ENCODE measurements around the gene MRM2. TPM values are rescaled to one million over a fixed set of nuclear protein-coding genes. Genes with fewer than 3 reads are reported as not detected.
A peak's percentile ranks its signal among the peaks of the same experiment; 100 is the strongest.

MRM2 gene
- total RNA-seq, result 20.7 TPM
- long read RNA-seq, transcript MRM2-201 (3 exons, 1,601 nt), result major isoform, 9 of 19 reads
- long read RNA-seq, partial matches to known transcripts, result 1 of 19 reads
- long read RNA-seq, other reads (novel, unspliced or antisense), result 6 of 19 reads

DNA sequence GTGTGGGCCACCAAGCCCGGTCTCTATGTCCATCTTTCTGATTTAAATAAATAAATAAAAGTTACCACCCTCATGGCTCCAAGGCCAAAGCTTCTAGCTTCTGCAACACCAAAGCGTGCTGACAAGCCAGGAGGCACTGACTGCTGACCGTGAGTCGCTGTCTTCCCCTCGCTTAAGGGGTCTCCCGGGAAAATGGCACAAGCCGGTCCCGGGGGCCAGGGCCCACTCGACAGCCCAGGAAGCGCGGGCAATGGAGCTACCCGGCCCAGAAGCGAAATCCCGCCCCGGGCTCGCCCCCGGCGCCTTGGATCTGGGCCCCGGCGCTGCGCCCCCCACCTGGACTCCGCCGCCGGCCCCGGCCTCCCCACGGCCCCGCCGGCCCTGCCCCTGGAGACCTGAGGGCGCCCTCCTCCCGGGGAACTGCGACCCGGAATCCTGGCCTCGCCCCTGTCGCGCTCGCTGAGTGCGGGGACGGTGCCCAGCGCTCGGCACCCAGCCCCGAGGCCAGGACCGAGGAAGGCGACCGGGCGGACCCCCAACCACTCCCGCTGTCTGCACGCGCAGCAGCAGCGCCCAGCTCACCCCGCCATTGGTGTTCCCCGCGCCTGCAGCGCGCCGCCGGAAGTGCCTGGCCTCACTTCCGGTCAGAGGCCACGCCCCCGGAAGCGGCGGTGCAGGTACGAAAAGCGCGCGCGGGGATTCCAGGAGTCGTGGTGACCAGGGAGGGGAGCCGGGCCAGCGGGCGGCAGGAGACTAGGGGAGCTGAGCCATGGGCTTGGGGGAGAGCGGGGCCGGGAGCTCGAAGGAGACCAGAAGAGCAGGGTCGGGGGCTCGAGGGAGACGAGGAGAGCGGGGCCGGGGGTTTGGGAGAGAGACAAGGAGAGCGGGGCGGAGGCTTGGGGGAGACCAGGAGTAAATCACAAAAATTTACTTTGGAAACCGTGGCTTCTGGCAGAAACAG lies at the start of gene MRM2, which contains the start of gene NUDT1:
MRM2 (minus strand) TSS at position 626 of the 961 bp plus-strand sequence; CDS start at position 590, 36 bp downstream.
NUDT1 (plus strand) TSS at position 647 of the 961 bp plus-strand sequence. CDS start 2,349 bp downstream, outside the sequence.
- DNase-seq (ENCODE audit: missing footprints) (peak; percentile 94), ATAC-seq (peak; percentile 87)
- intact Hi-C loops (cut with DNase I), result no loop called here

DNA sequence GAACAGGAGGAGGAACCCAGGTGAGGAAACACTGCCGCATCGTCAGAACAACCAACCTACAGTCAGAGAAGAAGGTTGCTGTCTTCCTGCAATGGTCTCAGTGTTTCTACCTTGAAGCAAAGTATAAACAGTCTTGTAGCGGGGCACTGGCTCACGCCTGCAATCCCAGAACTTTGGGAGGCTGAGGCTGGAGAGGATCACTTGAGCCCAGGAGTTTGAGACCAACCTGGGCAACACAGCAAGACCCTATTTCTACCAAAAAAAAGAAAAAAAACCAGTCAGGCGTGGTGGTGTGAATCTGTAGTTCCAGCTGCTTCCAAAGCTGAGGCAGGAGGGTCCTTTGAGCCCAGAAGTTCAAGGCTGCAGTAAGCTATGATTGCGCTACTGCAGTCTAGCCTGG lies 48.9 kb upstream of the MRM2 start:
- intact Hi-C loops (cut with DNase I), result no loop called here
- no peak for DNase-seq (ENCODE audit: missing footprints)
- ATAC-seq, result no peak

DNA sequence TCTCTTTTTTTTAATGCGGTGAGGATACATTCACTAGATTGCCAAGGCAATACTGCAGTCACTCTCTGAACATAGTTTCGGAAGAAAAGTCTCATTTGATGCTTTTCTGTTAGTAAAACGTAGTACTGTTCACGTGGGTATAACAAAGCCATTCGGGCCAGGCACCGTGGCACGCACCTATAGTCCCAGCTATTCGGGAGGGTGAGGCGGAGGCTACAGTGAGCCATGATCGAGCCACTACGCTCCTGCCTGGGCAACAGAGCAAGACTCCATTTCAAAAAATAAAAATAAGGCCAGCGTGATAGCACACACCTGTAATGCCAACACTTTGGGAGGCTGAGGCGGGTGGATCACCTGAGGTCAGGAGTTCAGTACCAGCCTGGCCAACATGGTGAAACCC lies 47.6 kb upstream of the MRM2 start:
- intact Hi-C loops (cut with DNase I), result no loop called here
- DNase-seq (ENCODE audit: missing footprints) (no peak), ATAC-seq (no peak)

DNA sequence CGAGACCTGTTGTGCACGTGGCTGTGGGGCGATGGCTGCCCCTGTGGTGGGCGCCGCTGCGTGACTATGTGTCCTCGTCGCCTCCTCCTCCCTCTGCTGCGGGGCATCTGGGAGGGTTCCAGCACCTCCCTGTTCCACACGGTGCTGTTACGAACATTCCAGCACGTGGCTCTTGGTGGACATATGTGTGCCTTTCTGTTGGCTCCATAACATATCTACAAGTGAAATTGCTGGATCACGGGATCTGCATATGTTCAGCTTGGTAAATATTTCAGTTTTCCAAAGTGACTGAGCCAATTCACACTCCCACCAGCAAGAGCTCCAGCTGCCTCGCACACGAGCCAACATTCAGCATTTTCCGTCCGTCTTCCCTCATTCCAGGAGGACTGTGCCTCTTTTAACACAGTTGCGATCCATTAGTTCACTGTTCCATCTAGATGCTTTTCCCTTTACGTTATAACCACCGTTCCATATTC lies 47.1 kb upstream of the MRM2 start:
- intact Hi-C loops (cut with DNase I), result no loop called here
- ATAC-seq (no peak), DNase-seq (ENCODE audit: missing footprints) (no peak)

DNA sequence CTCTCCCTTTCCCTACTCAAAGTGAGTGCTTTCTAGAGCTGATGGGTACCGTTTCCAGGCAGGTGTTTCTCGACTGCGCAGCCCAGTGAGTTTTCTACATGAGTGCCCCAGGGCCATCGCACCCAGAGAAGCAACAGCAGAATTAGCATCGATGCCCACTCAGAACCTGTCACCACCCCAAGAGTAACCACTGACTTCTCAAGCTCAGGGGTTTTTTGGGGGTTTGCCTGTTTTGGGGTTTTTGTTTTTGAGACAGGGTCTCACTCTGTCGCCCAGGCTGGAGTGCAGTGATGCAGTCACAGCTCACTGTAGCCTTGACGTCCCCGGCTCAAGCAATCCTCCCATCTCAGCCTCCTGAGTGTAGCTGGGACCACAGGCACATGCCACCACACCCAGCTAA lies 46.5 kb upstream of the MRM2 start:
- intact Hi-C loops (cut with DNase I), result no loop called here
- ATAC-seq, result no peak

DNA sequence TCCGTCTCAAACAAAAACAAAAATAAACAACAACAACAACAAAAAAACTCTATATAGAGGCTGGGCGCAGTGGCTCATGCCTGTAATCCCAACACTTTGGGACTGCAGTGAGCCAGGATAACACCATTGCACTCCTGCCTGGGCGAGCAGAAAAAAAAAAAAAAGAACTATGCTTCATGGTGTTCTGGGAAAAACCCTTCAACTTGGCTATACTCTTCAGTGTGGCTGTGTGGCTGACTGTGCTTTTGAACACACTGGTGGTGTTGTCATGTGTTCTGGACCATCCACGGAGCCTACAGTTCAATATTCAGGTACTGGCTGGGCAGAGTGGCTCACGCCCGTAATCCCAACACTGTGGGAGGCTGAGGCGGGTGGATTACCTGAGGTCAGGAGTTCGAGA lies 45.7 kb upstream of the MRM2 start:
- ATAC-seq, result no peak
- DNase-seq (ENCODE audit: missing footprints), result no peak
- intact Hi-C loops (cut with DNase I), result no loop called here

More for the DNA sequence above, 46.5 kb upstream of the MRM2 start:
- DNase-seq (ENCODE audit: missing footprints), result no peak

DNA sequence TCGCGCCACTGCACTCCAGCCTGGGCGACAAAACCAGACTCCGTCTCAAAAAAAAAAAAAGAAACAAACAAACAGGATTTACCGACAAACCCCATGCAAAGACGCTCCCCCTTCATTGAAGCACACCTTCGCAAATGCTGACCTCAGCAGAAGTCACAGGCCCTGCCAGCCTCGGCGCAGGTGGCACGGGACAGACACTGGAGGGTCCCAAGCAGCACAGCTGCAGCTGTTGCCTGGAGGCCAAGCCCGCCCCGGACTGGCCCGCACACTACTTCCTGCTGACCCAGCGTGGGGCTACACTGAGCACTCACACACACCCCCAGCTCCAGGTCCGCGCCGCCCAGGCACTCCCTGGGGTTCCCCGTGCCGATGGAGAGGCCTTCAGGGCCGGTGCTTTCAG lies 41.1 kb upstream of the MRM2 start:
- DNase-seq (ENCODE audit: missing footprints), result no peak
- ATAC-seq, result no peak
- intact Hi-C loops (cut with DNase I), result no loop called here

DNA sequence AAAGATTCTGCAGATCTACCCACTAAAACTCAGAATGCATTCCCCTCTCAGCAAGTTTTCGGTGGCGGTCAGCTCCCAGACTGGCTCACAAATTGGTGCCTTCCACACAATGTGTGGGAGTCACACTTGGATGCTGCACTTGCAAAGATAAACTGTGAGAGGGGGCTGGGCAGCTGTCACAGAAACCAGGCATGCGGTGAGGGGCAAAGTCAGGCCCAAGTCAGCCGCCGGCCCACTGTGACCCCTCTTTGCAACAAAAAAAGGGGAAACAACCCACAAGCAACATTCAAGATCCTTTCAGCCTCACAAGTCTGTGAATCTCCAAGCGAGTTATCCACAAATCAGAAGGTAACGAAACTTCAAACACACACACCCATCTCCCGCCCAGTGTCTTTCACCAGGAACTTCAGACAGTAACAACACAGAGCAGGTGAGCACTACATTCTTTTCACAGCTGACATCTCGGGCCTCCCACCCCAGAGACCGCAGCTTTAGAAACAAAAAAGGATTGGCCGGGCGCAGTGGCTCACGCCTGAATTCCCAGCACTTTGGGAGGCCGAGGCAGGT lies 40.3 kb upstream of the MRM2 start:
- intact Hi-C loops (cut with DNase I), result no loop called here
- DNase-seq (ENCODE audit: missing footprints) (no peak), ATAC-seq (no peak)

DNA sequence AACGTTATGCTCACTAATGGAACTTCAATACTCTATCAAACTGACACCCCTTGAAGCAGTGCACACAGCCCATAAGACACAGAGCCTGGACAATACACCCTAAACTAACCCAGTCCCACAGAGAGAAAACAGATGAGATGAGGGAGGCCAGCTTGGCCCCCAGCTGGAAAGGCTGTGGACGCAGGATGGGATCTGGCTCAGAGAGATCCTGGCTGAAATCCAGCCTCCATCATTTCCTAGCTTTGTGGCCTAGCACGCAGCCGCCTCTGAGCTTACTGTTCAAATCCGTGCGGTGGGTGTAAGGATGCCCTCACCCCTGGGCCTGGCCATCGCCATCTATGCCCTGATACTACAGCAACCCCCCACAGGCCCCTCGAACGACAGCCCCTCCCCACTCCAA lies 39.5 kb upstream of the MRM2 start:
- DNase-seq (ENCODE audit: missing footprints), result no peak
- intact Hi-C loops (cut with DNase I), result no loop called here
- peak; percentile 60 for ATAC-seq

DNA sequence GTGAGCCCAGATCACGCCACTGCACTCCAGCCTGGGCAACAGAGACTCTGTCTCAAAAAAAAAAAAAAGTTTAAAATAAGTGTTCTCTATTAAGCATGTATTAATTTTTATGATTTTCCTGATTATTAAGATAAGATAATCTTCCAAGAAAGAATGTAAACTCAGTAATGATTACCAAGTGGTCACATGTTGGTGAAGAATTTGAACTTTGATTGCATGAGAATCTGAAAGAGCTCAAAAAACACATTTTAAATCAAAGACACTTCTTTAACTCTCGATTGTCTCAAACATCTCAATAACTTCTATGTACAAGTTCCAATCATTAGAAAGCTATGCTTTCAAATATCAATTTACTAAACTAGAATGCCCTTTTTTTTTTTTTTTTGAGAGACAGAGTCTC lies 38.4 kb upstream of the MRM2 start:
- no peak for DNase-seq (ENCODE audit: missing footprints)
- ATAC-seq, result no peak
- intact Hi-C loops (cut with DNase I), result no loop called here

DNA sequence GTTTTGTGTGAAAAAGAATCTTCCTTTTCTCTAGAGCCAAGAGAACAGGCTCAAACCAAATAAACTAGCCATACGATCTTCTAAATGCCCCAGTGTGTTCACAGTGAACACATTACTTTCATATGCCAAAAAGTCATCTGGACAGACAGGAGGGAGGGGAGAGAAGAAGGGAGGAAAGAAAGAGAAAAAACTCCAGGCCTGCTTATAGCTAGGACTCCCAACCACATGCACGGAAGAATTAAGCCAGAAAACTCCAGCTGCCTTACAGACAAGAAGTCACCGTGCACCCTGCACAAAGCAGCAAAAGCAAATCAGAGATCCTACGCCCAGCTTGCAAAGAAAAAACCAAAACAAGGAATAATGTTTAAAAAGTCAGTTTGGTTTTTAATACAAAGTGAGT lies 37.9 kb upstream of the MRM2 start:
- intact Hi-C loops (cut with DNase I), result no loop called here
- no peak for DNase-seq (ENCODE audit: missing footprints)

DNA sequence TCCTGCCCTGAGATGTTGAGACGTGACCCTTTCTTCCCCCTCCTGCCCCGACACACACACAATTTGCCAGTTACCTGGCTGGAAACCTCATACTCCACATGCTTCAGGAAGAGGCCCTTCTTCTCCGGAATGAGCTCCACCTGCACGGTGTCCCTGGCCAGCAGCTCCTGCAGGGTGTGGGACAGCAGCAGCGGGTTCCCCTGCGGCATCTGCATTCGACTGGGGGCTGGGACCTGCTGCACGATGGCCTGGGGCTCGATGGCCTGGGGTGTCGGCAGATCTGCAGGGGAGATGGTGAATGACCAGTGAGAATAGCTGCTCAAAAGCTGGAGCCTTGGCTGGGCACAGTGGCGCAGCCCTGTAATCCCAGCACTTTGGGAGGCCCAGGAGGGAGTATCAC lies 36.0 kb upstream of the MRM2 start:
- DNase-seq (ENCODE audit: missing footprints), result no peak
- intact Hi-C loops (cut with DNase I), result no loop called here
- ATAC-seq, result no peak

More for the DNA sequence above, 37.9 kb upstream of the MRM2 start:
- ATAC-seq, result no peak

DNA sequence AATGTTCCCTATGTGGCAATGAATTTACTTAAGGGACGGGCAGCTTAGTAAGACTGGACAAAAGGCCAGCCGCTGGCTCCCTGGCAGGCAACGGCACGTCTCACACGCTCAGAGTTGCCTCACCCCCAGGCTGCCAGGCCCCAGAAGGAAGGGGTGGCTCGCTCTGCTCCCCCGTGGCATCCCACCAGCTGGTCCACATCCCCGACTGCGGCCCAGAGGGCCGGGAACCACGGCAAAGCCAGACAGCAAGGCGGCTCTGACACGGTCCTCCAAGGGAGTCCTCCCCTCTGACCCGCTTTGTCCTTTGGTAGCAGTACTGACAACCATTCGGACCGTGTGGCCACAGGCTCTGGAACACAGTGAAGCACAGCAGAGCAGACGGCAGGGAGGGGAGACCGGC lies 34.1 kb upstream of the MRM2 start:
- DNase-seq (ENCODE audit: missing footprints) (no peak), ATAC-seq (no peak)
- intact Hi-C loops (cut with DNase I), result no loop called here

DNA sequence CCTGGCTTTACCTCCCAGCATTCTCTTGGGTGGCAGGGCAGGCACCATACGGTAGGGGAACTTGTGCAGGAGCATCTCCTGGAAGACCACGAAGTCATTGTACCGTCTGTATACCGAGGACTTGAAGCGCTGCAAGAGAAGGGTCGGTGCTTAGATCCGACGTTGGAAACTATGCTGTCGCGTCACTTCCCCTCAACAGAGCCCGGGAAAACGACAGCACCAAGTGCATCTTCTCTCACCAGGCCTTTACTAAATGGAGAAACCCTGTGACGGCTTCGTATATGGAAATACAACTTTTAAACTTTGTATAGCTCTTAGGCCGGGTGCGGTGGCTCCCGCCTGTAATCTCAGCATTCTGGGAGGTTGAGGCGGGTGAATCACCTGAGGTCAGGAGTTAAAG lies 33.1 kb upstream of the MRM2 start:
- no peak for DNase-seq (ENCODE audit: missing footprints)

DNA sequence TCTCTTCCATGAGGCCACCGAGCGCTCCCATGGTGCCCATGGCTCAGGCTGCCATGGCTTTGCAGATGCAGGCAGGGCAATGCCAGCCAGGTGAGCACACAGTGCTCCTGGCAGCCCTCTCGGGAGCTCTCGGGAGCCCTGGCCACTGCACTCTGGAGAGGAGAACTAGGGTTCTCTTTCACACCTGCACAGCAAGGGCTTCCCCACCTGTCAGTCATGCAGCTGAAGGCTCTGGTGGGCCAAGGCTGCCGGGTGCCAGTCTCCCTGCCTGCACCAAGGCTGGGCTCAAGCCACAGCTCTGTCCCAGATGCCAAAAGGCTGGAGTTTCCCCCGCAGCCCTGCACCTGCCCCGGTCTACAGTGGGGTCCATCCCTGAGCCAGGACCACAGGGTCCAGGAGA lies 32.7 kb upstream of the MRM2 start:
- DNase-seq (ENCODE audit: missing footprints), result no peak
- intact Hi-C loops (cut with DNase I), result no loop called here

More for the DNA sequence above, 33.1 kb upstream of the MRM2 start:
- no peak for ATAC-seq
- intact Hi-C loops (cut with DNase I), result no loop called here

DNA sequence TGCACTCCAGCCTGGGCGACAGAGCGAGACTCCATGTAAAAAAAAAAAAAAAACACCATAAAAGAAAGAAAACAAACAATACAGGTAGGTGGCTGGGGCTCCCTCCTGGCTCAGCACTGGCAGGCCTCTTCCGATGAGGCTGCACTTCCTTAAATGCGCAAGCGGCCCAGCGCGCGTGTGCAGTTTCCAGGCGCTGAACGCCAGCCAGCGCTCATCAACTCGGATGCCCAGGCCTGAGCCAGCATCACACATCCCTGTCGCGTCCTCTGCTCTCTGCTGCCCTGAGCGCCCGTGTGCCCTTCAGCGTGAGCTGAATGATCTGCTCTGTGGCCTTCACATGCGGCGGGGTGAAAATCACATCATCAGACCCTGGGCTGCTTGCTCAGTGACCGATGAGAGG lies 31.9 kb upstream of the MRM2 start:
- ATAC-seq, result no peak
- intact Hi-C loops (cut with DNase I), result no loop called here
- no peak for DNase-seq (ENCODE audit: missing footprints)

More for the DNA sequence above, 32.7 kb upstream of the MRM2 start:
- ATAC-seq, result no peak

DNA sequence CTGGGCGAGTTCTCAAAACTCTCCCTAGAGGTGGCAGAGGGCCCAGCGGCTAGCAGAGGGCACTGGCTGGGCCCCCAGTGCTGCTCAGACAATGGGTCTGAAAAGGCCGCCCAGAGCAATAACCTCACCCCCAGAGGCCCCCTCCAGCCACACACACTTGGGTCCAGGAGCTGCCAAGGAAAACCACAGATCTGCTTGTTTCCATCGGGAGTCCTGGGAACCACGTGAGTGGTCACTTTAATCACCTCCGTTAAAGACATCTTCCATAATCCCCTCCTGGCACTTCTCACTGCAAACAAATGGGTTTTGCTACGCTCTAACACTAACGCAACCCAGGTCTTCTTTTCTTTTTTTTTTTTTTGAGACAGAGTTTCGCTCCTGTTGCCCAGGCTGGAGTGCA lies 30.0 kb upstream of the MRM2 start:
- ATAC-seq (no peak), DNase-seq (ENCODE audit: missing footprints) (no peak)
- intact Hi-C loops (cut with DNase I), result no loop called here

DNA sequence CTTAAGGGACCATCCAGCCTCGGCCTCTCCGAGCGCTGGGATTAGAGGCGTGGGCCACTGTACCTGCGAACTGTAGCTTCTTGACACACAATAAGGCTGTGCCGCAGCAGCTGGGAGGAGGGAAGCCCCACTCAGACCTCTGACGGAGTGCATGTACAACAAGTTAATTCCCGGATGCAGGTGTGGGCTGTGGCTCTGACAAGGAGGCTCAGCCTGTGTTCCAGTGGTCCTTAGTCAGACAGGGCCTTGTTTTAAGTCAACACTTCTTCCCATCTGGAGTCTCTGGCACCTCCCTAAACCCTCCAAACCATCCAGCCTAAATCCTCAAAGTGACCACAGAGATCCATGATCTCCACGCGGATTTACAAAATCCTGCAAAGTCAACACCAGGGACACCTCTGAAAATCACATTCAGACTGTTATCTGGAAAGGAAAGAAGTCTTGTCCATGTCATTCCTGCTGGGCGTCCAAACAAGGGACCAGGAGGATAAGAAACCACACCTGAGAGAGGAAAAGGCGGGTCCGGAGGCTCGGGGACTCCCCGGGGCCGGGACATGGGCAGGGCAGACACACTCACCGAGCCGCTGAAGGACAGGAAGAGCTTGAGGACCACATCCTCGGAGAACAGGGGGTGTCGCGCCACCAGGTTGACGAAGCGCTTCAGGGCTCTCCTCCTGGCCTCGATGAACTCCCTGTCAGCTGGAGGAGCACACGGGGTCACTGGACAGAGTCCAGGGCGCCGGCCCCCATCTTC lies 29.4 kb upstream of the MRM2 start:
- ATAC-seq (no peak), DNase-seq (ENCODE audit: missing footprints) (no peak)
- intact Hi-C loops (cut with DNase I), result no loop called here

DNA sequence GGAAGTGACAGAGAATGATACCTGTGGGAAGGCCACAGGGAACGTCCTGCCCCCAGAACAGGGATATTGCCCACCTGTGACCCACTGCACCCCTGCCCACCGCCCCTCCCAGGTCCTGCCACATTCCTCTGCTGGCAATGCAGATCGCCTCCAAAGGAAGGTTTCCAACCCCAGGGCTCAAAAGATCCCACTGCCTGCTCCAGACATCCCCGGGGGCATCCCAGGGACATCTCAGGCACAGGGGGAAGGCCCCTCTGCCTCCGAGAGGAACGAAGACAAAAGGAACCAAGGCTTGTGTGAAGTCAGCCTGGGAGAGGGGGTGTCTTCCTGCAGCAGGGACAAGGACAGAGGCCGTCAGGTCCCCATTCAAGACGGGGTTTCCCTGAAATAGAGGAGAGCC lies 28.5 kb upstream of the MRM2 start:
- ATAC-seq (no peak), DNase-seq (ENCODE audit: missing footprints) (no peak)
- intact Hi-C loops (cut with DNase I), result no loop called here
